IPS-18a (cell line): ENCODE results near the gene ABLIM3.

ENCODE experiments used
- H3K27ac ChIP-seq: one replicate; pipeline ENCODE4 v1.5.1; 2013; ENCODE audit warnings: low read length
- H3K27me3 ChIP-seq: one replicate; pipeline ENCODE4 v1.6.1; 2013; ENCODE audit warnings: mild to moderate bottlenecking, low read length; ENCODE audit not compliant: control insufficient read depth, insufficient read depth
- H3K36me3 ChIP-seq: one replicate; pipeline ENCODE4 v1.6.1; 2013; ENCODE audit warnings: low read depth, low read length; ENCODE audit not compliant: control insufficient read depth
- H3K4me1 ChIP-seq: one replicate; pipeline ENCODE4 v1.6.1; 2013; ENCODE audit warnings: low read depth, low read length; ENCODE audit not compliant: control insufficient read depth
- H3K4me3 ChIP-seq: one replicate; pipeline ENCODE4 v1.5.1; 2013; ENCODE audit warnings: low read length
- H3K9ac ChIP-seq: one replicate; pipeline ENCODE4 v1.6.1; 2013; ENCODE audit warnings: mild to moderate bottlenecking, low read length, moderate library complexity
- H3K9me3 ChIP-seq: one replicate; pipeline ENCODE4 v1.6.1; 2013; ENCODE audit warnings: low read depth, low read length; ENCODE audit not compliant: control insufficient read depth

Gene ABLIM3

DNA sequence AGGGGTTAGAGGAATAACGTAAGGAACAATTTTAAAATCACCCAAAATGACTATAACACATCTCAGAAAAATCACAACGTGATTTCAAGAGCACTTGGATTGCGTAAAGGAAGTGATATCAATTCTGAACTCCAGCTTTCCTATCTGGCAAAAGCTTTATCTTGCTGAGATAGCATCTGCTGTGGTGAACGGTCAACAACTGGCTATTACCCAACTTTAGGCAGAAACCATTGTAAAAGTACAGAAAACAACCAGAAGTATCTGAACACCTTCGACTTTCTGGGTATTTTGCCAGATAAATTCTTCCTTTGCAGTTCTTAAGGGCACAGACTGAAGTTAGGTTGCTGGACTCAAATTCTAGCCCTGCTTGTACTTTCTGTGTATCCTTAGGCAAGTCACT lies 9.2 kb downstream of the ABLIM3 start:
- H3K9me3 ChIP-seq: no peaks in the 10 kb centered on the region
- H3K9ac ChIP-seq: no peak overlapping the region
- peaks cover 4% of the 10 kb centered on the region for H3K4me1 ChIP-seq
- no peak overlapping the region for H3K4me3 ChIP-seq
- no peak overlapping the region for H3K27ac ChIP-seq
- no peaks in the 10 kb centered on the region for H3K27me3 ChIP-seq
- H3K36me3 ChIP-seq: no peaks in the 10 kb centered on the region

GRCh38 chr5:149151717-149152116 lies 10.4 kb downstream of the ABLIM3 start:
- H3K9ac ChIP-seq: no peak overlapping the region
- H3K4me1 ChIP-seq: peaks cover 4% of the 10 kb centered on the region
- no peak overlapping the region for H3K27ac ChIP-seq
- no peaks in the 10 kb centered on the region for H3K36me3 ChIP-seq
- H3K9me3 ChIP-seq: no peaks in the 10 kb centered on the region
- no peak overlapping the region for H3K4me3 ChIP-seq
- no peaks in the 10 kb centered on the region for H3K27me3 ChIP-seq

DNA sequence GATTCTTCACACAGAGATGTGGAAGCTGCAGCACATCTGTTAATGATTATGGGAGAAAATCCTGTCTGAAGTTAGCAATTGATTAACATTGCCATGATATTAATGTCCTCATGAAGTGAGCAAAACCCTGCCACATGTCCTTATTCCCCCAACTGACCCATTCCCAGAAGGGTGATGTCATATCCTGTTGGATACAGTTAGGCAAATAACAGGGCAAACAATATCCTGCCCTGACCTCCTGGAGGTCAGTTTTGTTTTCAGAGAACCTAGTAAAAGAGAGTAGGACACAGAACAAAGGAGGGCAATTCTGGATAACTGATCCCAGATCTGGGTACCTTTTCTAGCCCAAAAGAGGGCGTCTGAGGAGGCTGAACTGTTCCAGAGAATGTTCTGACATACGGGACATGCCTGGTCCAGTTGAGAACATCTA lies 11.0 kb downstream of the ABLIM3 start:
- H3K27ac ChIP-seq: no peak overlapping the region
- no peak overlapping the region for H3K4me3 ChIP-seq
- no peaks in the 10 kb centered on the region for H3K9me3 ChIP-seq
- H3K27me3 ChIP-seq: no peaks in the 10 kb centered on the region
- H3K36me3 ChIP-seq: no peaks in the 10 kb centered on the region
- no peak overlapping the region for H3K9ac ChIP-seq
- H3K4me1 ChIP-seq: peaks cover 4% of the 10 kb centered on the region

DNA sequence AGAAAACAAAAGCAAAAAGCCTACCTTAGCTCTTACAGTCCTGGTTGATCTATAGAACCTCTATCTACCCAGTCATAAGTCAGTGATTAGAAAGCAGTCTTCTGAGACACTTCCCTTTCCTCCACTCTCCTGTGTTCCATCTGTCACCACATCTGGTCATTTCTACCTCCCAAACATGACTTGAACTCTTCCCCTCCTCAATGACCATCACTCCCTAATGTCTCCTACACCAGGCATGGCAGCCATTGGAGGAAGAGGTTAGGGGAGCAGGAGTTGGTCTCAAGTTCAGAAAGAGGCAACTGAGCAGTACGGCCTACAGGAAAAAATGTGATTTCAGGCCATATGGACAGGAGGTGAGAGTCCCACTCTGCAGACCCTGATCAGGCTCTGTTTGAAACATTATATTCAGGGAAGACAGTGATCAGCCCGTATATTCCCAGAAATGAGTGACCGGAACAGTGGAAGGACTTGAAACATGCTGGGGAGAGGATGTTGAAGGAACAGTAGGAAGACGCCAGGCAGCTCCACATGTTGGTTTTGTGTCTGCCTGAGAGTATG lies 12.0 kb downstream of the ABLIM3 start:
- peaks cover 4% of the 10 kb centered on the region for H3K4me1 ChIP-seq
- H3K36me3 ChIP-seq: no peaks in the 10 kb centered on the region
- no peak overlapping the region for H3K4me3 ChIP-seq
- H3K9ac ChIP-seq: no peak overlapping the region
- no peak overlapping the region for H3K27ac ChIP-seq
- no peaks in the 10 kb centered on the region for H3K27me3 ChIP-seq
- H3K9me3 ChIP-seq: no peaks in the 10 kb centered on the region

- H3K27me3 ChIP-seq: no peaks in the 10 kb centered on the region
- H3K4me1 ChIP-seq: peaks cover 4% of the 10 kb centered on the region
- no peak overlapping the region for H3K9ac ChIP-seq
- H3K9me3 ChIP-seq: no peaks in the 10 kb centered on the region
- H3K36me3 ChIP-seq: no peaks in the 10 kb centered on the region
- no peak overlapping the region for H3K27ac ChIP-seq
- no peak overlapping the region for H3K4me3 ChIP-seq
These were observed 12.7 kb downstream of the ABLIM3 start for GRCh38 chr5:149153751-149154610.

- H3K27ac ChIP-seq: no peak overlapping the region
- no peaks in the 10 kb centered on the region for H3K27me3 ChIP-seq
- H3K9ac ChIP-seq: no peak overlapping the region
- H3K4me3 ChIP-seq: no peak overlapping the region
- no peaks in the 10 kb centered on the region for H3K9me3 ChIP-seq
- no peaks in the 10 kb centered on the region for H3K36me3 ChIP-seq
- H3K4me1 ChIP-seq: peaks cover 4% of the 10 kb centered on the region
These were observed 13.4 kb downstream of the ABLIM3 start for GRCh38 chr5:149154650-149155049.

DNA sequence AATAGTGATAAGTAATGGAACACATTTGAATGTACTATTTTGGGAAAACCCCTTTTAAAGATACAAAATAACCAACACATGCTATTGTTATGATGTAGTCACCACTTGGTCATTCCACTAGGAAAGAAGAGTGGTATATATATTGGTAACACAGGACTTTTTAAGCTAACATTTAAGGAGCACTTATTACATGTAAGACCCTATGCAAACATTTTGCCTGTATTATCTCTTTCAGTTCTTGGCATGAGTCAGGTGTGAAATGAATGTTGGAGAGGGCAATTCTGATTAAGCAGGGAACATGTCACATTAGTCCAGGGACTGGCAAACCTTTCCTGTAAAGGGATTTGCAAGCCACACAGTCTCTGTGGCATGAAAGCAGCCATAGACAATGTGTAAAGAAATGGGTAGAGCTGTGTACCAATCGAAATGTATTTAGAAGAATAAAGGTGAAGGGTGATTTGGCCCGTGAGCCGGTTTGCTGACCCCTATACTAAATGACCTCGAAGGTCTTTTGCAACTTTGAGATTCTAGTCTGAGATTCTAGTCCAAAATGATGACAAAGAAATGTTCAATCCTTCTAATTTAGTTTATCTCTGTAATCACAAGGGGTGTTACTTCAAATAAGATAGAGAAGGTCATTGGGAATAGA lies 15.3 kb downstream of the ABLIM3 start:
- H3K4me1 ChIP-seq: peaks cover 4% of the 10 kb centered on the region
- H3K27ac ChIP-seq: no peak overlapping the region
- H3K9ac ChIP-seq: no peak overlapping the region
- H3K36me3 ChIP-seq: no peaks in the 10 kb centered on the region
- no peaks in the 10 kb centered on the region for H3K27me3 ChIP-seq
- H3K4me3 ChIP-seq: no peak overlapping the region
- H3K9me3 ChIP-seq: no peaks in the 10 kb centered on the region

- Histone ChIP-seq H3K9ac (no peak overlapping the region), H3K36me3 (no peaks in the 10 kb centered on the region), H3K27me3 (no peaks in the 10 kb centered on the region), H3K27ac (no peak overlapping the region), H3K4me3 (no peak overlapping the region), H3K9me3 (no peaks in the 10 kb centered on the region), H3K4me1 (peaks cover under 1% of the 10 kb centered on the region)
These were observed 16.0 kb downstream of the ABLIM3 start for GRCh38 chr5:149157330-149157729.

GRCh38 chr5:149160291-149160787 lies 19.0 kb downstream of the ABLIM3 start:
- Histone ChIP-seq H3K27ac (no peak overlapping the region), H3K9ac (no peak overlapping the region), H3K9me3 (no peaks in the 10 kb centered on the region), H3K4me3 (no peak overlapping the region), H3K27me3 (no peaks in the 10 kb centered on the region), H3K4me1 (no peaks in the 10 kb centered on the region), H3K36me3 (no peaks in the 10 kb centered on the region)

DNA sequence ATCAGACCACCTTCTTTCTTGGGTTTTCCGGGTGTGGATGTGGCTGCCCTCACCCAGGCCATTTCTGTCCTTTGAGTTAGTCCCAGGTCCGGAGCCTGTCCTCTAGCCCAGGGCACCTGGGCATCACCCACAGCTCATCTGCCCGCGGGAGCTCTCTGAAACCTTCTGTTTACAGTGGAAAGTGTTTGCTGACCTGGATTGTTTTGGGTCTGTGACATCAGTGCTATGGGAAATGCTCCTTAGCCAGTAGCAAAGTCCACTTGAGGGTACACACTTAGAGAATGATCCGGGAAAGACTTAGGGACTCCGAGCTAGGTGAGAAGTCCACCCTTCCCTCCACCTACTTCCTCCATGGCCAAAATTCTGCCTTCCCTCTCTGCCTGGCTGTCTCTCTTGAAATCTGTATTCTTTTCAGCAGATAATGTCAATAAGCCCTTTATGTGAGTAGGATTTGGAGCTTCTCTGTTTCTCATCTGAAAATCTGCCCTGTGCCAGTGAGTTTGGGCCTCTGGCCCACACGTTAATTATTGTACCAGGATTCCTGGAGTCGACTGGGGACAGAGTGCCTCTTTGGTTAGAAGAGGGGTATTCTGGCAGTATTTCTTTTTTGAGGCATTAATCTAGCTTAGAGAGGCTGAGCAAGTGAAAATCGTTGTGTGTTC lies 19.9 kb downstream of the ABLIM3 start:
- H3K27ac ChIP-seq: no peak overlapping the region
- H3K9ac ChIP-seq: no peak overlapping the region
- no peaks in the 10 kb centered on the region for H3K4me1 ChIP-seq

GRCh38 chr5:149161850-149162249 lies 20.6 kb downstream of the ABLIM3 start:
- H3K9me3 ChIP-seq: no peaks in the 10 kb centered on the region
- H3K9ac ChIP-seq: no peak overlapping the region
- no peak overlapping the region for H3K27ac ChIP-seq
- no peaks in the 10 kb centered on the region for H3K36me3 ChIP-seq
- H3K4me3 ChIP-seq: no peak overlapping the region
- no peaks in the 10 kb centered on the region for H3K27me3 ChIP-seq
- no peaks in the 10 kb centered on the region for H3K4me1 ChIP-seq

More for the DNA sequence above, 19.9 kb downstream of the ABLIM3 start:
- no peaks in the 10 kb centered on the region for H3K36me3 ChIP-seq
- no peaks in the 10 kb centered on the region for H3K9me3 ChIP-seq
- no peaks in the 10 kb centered on the region for H3K27me3 ChIP-seq
- no peak overlapping the region for H3K4me3 ChIP-seq
